Amniotic stem cell (primary cell): ENCODE data around the gene SMIM11.
"Not testable (repeated sequence)": the region's sequence is repeated elsewhere in the genome, so short reads cannot be mapped to it uniquely, and the experiment has no call there.

Experiments used
- DNase-seq: peaks from one replicate; lab custom pipeline; 2025; lab: John Stamatoyannopoulos, UW

Gene SMIM11

GRCh38 chr21:34374940-34375618 lies at the start of gene SMIM11:
TSS of gene SMIM11 (plus strand) at chr21:34375507. CDS start at chr21:34379505, 3,998 bp downstream.
- not testable (repeated sequence) for DNase-seq

GRCh38 chr21:34330055-34330454 lies 45.3 kb upstream of the SMIM11 start:
- DNase-seq: no peak

- no peak for DNase-seq
Measured at GRCh38 chr21:34331726-34332125, 43.6 kb upstream of the SMIM11 start.

- DNase-seq: no peak
Measured at GRCh38 chr21:34332347-34332746, 43.0 kb upstream of the SMIM11 start.

GRCh38 chr21:34333121-34333739 lies 42.1 kb upstream of the SMIM11 start:
- DNase-seq: no peak

GRCh38 chr21:34335316-34335715 lies 40.0 kb upstream of the SMIM11 start:
- DNase-seq: no peak

- DNase-seq: no peak
Measured at GRCh38 chr21:34336245-34336644, 39.1 kb upstream of the SMIM11 start.

- peak; percentile 47 for DNase-seq
Measured at GRCh38 chr21:34336756-34337391, 38.4 kb upstream of the SMIM11 start.

- DNase-seq: no peak
Measured at GRCh38 chr21:34337741-34338140, 37.6 kb upstream of the SMIM11 start.

GRCh38 chr21:34338226-34338625 lies 37.1 kb upstream of the SMIM11 start:
- no peak for DNase-seq

GRCh38 chr21:34340061-34340460 lies 35.2 kb upstream of the SMIM11 start:
- DNase-seq: no peak

GRCh38 chr21:34342476-34342875 lies 32.8 kb upstream of the SMIM11 start:
- no peak for DNase-seq

- DNase-seq: no peak
Measured at GRCh38 chr21:34343347-34343746, 32.0 kb upstream of the SMIM11 start.

GRCh38 chr21:34343838-34344381 lies 31.4 kb upstream of the SMIM11 start:
- no peak for DNase-seq

GRCh38 chr21:34344584-34344983 lies 30.7 kb upstream of the SMIM11 start:
- no peak for DNase-seq

- DNase-seq: no peak
Measured at GRCh38 chr21:34345091-34345871, 30.0 kb upstream of the SMIM11 start.

- no peak for DNase-seq
Measured at GRCh38 chr21:34345892-34346291, 29.4 kb upstream of the SMIM11 start.

GRCh38 chr21:34348890-34349519 lies 26.3 kb upstream of the SMIM11 start:
- DNase-seq: no peak

- no peak for DNase-seq
Measured at GRCh38 chr21:34351786-34352241, 23.5 kb upstream of the SMIM11 start.

GRCh38 chr21:34352556-34352955 lies 22.8 kb upstream of the SMIM11 start:
- no peak for DNase-seq

GRCh38 chr21:34353182-34353581 lies 22.1 kb upstream of the SMIM11 start:
- DNase-seq: no peak

- no peak for DNase-seq
Measured at GRCh38 chr21:34354836-34355235, 20.5 kb upstream of the SMIM11 start.
